Measurements from ENCODE around the gene CST3.

CST3 gene

GRCh38 chr20:23680146-23680545 lies 42.4 kb upstream of the CST3 start:
- H3K9me3 ChIP-seq (ENCODE audit: severe bottlenecking) = no peaks in the 10 kb centered on the region
- H3K4me3 ChIP-seq (ENCODE audit: low read depth, low read length) = no peak overlapping the region
- no peaks in the 10 kb centered on the region for H3K27me3 ChIP-seq (ENCODE audit: insufficient read depth, low read depth, severe bottlenecking)
- no peak for TF ChIP-seq CTCF (IDR thresholded peaks at IDR 0.05; ENCODE audit: low read depth, low read length)
- H3K27ac ChIP-seq = no peak overlapping the region
- H3K36me3 ChIP-seq = no peaks in the 10 kb centered on the region
- no peak for DNase-seq

GRCh38 chr20:23679133-23680092 lies 41.7 kb upstream of the CST3 start:
- TF ChIP-seq CTCF (IDR thresholded peaks at IDR 0.05; ENCODE audit: low read depth, low read length) = no peak
- DNase-seq = no peak
- no peaks in the 10 kb centered on the region for H3K9me3 ChIP-seq (ENCODE audit: severe bottlenecking)

GRCh38 chr20:23673209-23673608 lies 35.5 kb upstream of the CST3 start:
- Histone ChIP-seq H3K4me3 (ENCODE audit: low read depth, low read length) (no peak overlapping the region), H3K9me3 (ENCODE audit: severe bottlenecking) (no peaks in the 10 kb centered on the region), H3K27me3 (ENCODE audit: insufficient read depth, low read depth, severe bottlenecking) (no peaks in the 10 kb centered on the region), H3K36me3 (no peaks in the 10 kb centered on the region), H3K27ac (no peak overlapping the region)
- DNase-seq = no peak
- no peak for TF ChIP-seq CTCF (IDR thresholded peaks at IDR 0.05; ENCODE audit: low read depth, low read length)

More at GRCh38 chr20:23679133-23680092, 41.7 kb upstream of the CST3 start:
- Histone ChIP-seq H3K27ac (no peak overlapping the region), H3K4me3 (ENCODE audit: low read depth, low read length) (no peak overlapping the region), H3K27me3 (ENCODE audit: insufficient read depth, low read depth, severe bottlenecking) (no peaks in the 10 kb centered on the region), H3K36me3 (no peaks in the 10 kb centered on the region)

GRCh38 chr20:23672158-23672557 lies 34.4 kb upstream of the CST3 start:
- H3K4me3 ChIP-seq (ENCODE audit: low read depth, low read length) = no peak overlapping the region
- DNase-seq = no peak
- no peak overlapping the region for H3K27ac ChIP-seq
- no peak for TF ChIP-seq CTCF (IDR thresholded peaks at IDR 0.05; ENCODE audit: low read depth, low read length)
- H3K9me3 ChIP-seq (ENCODE audit: severe bottlenecking) = no peaks in the 10 kb centered on the region
- H3K36me3 ChIP-seq = no peaks in the 10 kb centered on the region
- no peaks in the 10 kb centered on the region for H3K27me3 ChIP-seq (ENCODE audit: insufficient read depth, low read depth, severe bottlenecking)

GRCh38 chr20:23671479-23671878 lies 33.7 kb upstream of the CST3 start:
- TF ChIP-seq CTCF (IDR thresholded peaks at IDR 0.05; ENCODE audit: low read depth, low read length) = no peak
- no peak for DNase-seq
- Histone ChIP-seq H3K4me3 (ENCODE audit: low read depth, low read length) (no peak overlapping the region), H3K27me3 (ENCODE audit: insufficient read depth, low read depth, severe bottlenecking) (no peaks in the 10 kb centered on the region), H3K36me3 (no peaks in the 10 kb centered on the region), H3K9me3 (ENCODE audit: severe bottlenecking) (no peaks in the 10 kb centered on the region), H3K27ac (no peak overlapping the region)
